HTR-8/SVneo (cell line): ENCODE data around the gene BTBD9.
"Not testable (repeated sequence)": the region's sequence is repeated elsewhere in the genome, so short reads cannot be mapped to it uniquely, and the experiment has no call there.

Source experiments
- DNase-seq: peaks from one replicate; pipeline ENCODE4 v3.0.0; 2011; ENCODE audit warnings: low spot score, mixed read lengths; ENCODE audit not compliant: insufficient read length
- FAIRE-seq: peaks from 2 replicates; lab custom pipeline; 2011; peaks lifted over from hg19 to GRCh38; lab: Jason Lieb, UNC

The BTBD9 gene

GRCh38 chr6:38355519-38355918 lies 284.2 kb downstream of the BTBD9 start:
- DNase-seq (no peak), FAIRE-seq (no peak)

DNA sequence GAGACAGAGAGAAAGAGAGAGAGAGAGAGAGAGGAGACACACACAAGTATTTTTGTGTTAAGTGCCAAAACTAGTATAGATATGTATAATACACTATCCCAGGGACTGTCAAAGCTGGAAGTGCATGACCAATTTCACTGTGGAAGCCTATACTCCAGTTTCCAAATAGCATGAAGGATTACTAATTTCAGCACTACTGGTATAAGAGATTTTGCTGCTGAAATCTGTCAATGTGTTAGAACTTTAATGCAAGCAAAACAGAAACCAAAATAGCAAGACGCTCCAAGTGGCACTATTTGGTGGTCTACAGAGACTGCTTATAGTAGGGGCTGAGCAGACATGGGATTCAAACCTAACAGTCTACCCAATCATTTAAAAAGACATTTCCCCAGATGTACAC lies 284.8 kb downstream of the BTBD9 start:
- DNase-seq, result no peak
- FAIRE-seq, result no peak

DNA sequence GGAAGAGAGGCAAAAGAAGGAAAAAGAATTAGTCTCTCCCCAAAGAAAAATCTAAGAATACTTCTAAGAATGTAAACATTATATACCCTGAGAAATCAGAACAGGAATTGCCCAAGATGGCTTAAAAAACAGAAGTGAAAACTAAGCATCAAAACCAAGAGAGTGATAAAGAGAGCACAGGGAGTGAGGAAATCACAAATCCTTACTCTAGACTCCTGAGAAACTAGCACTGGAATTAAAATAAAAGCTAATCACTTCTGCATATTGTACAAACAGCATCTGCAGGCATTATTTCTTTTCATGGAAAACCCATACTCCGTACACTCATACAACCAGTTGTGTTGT lies 285.7 kb downstream of the BTBD9 start:
- DNase-seq, result no peak

GRCh38 chr6:38353310-38354036 lies 286.3 kb downstream of the BTBD9 start:
- DNase-seq, result no peak
- no peak for FAIRE-seq

More for the DNA sequence above, 285.7 kb downstream of the BTBD9 start:
- FAIRE-seq, result no peak

- FAIRE-seq (no peak), DNase-seq (no peak)
Observed at GRCh38 chr6:38352636-38353035, 287.1 kb downstream of the BTBD9 start.

GRCh38 chr6:38350942-38351341 lies 288.8 kb downstream of the BTBD9 start:
- FAIRE-seq, result no peak
- DNase-seq, result no peak

DNA sequence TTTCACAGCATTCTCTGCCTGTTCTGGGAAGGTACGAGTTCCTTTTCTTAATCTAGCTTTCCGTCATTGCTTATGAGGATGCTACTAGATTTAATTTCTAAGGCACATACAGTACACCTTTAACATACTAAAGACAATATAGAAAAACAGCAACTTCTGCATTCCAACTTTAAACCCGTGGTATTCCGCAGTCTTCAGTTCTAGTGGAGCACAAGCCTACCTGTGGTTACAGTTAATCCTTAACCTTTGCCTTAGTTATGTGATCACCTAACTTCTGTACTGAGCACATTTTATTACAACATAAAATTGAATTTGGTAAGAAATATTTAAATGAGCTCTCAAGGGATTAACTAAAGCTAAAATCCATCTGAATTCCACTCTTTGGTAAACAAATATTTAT lies 289.5 kb downstream of the BTBD9 start:
- no peak for DNase-seq
- no peak for FAIRE-seq

- DNase-seq (no peak), FAIRE-seq (no peak)
Observed at GRCh38 chr6:38349795-38350194, 289.9 kb downstream of the BTBD9 start.

DNA sequence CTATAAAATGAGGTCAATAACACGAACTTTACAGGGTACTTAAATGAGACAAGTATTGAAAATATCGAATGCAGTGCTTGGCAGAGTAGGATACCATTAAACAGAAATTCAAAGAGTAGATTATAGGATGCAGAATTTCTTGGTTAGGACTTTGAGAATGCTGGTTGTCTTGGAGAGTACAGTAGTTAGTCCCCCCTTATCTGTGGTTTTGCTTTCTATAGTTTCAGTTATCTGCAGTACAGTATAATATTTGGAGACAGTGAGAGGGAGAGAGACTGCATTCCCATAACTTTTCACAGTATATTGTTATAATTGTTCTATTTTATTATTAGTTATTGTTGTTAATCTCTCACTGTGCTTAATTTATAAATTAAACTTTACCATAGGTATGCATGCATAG lies 290.5 kb downstream of the BTBD9 start:
- FAIRE-seq, result no peak
- DNase-seq, result no peak

GRCh38 chr6:38348371-38348770 lies 291.4 kb downstream of the BTBD9 start:
- FAIRE-seq (no peak), DNase-seq (no peak)

- DNase-seq, FAIRE-seq: not testable (repeated sequence)
Observed at GRCh38 chr6:38347829-38348228, 291.9 kb downstream of the BTBD9 start.

DNA sequence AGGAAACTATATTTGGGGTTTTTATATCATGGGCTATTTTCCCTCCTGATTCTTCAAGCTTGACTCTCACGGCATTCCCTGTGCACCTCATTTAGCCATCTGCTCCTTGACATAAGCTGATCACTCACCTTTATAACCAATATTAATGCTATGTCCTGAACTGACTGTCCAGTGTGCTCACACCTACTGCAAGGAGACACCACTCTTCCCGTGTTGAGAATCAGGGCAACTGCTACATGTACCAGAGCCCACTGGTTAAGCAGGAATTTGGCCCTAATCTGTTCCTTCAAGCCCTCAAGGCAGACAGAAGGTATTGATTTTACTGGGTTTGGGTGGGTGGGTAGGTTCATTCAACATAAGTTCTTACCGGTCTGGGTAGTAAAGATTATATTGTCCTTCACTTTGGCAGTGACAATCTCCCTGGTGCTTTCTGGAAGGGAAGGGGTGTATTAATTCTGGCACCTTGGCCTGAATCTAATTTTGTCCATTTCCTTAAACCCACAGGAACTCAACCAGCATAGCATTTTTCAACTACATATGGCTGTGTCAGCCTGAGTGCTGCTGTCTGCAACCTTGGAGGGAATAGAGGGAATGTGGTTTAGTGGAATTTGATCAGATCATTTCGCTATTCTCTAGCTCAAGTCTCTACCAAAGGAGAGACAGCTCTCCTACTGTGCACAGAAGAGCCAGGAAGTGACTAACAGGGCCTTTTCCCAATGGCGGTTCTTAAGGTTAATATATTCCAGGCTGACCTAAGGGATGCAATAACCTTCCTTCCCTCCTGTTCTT lies 293.2 kb downstream of the BTBD9 start:
- FAIRE-seq (peak; percentile 23), DNase-seq (peak; percentile 18)

GRCh38 chr6:38345586-38345985 lies 294.1 kb downstream of the BTBD9 start:
- FAIRE-seq, result no peak
- no peak for DNase-seq

DNA sequence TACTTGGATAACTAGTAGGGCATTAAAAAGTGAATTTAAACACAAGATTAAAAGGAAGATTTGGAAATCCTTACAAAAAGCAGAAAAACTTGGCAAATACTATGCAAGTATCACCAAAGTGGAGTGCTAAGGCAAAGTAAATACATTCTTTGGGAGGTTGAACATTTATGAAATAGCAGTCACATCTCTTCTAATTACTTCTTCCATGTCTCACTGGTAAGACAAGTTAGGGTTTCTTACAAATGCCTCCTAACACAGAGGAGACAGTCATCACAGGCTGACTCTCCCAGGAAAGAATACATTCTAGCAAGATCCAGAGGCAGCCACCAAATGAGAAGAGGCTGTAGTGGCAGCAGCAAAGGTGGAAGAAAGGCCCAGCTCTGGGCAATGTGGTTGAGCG lies 298.2 kb downstream of the BTBD9 start:
- DNase-seq (no peak), FAIRE-seq (no peak)

- DNase-seq, result no peak
- no peak for FAIRE-seq
Observed at GRCh38 chr6:38339914-38340313, 299.8 kb downstream of the BTBD9 start.

DNA sequence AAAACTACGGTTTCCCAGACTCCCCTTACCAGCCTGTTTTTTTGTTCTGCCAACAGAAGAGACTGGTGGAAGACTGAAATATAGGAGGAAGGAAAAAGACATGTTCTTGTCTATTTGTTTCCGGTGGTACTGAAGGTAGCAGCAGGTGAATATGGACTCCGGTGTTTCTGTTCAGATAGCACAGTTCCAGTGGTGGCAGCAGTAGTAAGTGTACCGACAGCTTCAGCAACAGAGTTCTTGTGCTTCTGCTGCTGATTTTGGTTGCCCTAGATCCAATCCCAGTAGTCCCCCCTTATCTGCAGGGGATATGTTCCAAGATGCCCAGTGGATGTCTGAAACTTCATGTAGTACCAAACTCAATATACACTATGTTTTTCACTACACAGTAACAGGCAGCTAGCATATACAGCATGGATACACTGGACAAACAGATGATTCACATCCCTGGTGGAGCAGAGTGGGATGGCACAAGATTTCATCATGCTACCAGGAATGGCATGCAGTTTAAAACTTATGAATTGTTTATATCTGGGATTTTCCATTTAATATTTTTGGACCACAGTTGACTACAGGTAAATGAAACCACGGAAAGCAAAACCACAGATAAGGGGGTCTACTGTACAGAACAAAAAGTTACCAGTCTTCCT lies 301.8 kb downstream of the BTBD9 start:
- DNase-seq (no peak), FAIRE-seq (no peak)

DNA sequence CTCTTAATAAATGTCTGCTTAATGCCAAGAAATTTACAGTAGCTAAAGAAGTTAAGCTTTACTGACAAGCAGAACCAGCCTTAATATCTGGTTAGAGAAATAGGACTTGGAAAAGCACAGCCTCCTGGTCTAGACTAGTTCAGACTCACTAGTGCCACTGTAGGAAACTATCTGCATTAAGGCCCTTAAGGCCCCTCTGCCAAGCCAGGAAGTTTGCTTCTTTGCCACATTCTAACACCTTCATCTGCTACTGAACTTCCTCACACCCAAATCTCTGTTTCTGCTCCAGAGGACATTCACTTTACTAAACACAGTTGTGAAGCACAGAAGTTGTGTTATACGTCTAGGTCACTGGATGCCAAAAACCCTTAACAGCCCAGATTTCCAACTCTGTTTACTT lies 302.8 kb downstream of the BTBD9 start:
- DNase-seq, result no peak
- FAIRE-seq, result no peak

GRCh38 chr6:38326837-38327236 lies 312.9 kb downstream of the BTBD9 start:
- FAIRE-seq (no peak), DNase-seq (no peak)

DNA sequence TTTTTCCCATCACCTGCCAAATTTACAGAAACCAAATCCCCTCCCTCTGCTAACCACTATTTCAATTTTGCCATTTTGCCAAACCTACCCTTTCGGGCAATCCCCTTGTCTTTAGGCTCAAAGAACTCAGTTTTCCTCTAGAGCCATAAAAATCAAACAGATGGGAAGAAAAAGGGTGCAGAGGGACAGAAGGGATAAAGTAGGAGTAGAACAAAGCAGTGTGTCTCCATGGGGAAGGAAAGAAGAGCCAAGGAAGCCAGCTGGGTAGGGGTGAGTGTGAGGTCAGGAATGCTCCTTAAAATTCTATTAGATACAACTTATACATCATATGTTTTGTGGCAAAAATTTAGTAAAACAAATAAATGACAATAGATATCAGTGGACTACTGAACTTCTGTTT lies 316.5 kb downstream of the BTBD9 start:
- FAIRE-seq, result no peak
- no peak for DNase-seq

GRCh38 chr6:38322138-38322537 lies 317.6 kb downstream of the BTBD9 start:
- no peak for DNase-seq
- no peak for FAIRE-seq

- FAIRE-seq (no peak), DNase-seq (no peak)
Observed at GRCh38 chr6:38320843-38321242, 318.9 kb downstream of the BTBD9 start.
